Fibroblast of pulmonary artery (primary cell): ENCODE data around the gene LRRC19.

Experiments
- DNase-seq: peaks from one replicate; pipeline ENCODE4 v3.0.0-alpha.2; 2010; ENCODE audit warnings: low read depth
- H3K4me3 ChIP-seq: replicated peaks from 2 replicates; pipeline ENCODE4 v1.5.1; 2011; ENCODE audit warnings: low read depth, mild to moderate bottlenecking, control low read depth, low read length, moderate library complexity
- CTCF ChIP-seq: IDR thresholded peaks from 2 replicates; pipeline ENCODE4 v1.5.1; 2011; ENCODE audit warnings: mild to moderate bottlenecking, control low read depth, low read length, inconsistent platforms; ENCODE audit errors: missing control alignments

Gene LRRC19

GRCh38 chr9:26947736-26948135 lies 57.7 kb downstream of the LRRC19 start:
- TF ChIP-seq CTCF, result no peak
- peak overlapping the region; percentile 94 for H3K4me3 ChIP-seq
- DNase-seq, result no peak

- DNase-seq, result peak; percentile 90
- peak within 1 kb of the TSS; percentile 94 for H3K4me3 ChIP-seq
- no peak for TF ChIP-seq CTCF
Measured at GRCh38 chr9:26946753-26947727, 58.4 kb downstream of the LRRC19 start, which contains the start of gene PLAA. Gene PLAA (minus strand): TSS chr9:26947242. CDS start chr9:26947045, 197 bp downstream.

GRCh38 chr9:26945591-26945990 lies 59.9 kb downstream of the LRRC19 start:
- no peak for TF ChIP-seq CTCF
- DNase-seq, result no peak
- H3K4me3 ChIP-seq, result peak overlapping the region; percentile 94
